Ovary (tissue), 9 donors: ENCODE data around the gene NLN. TPM values are rescaled to one million over a fixed set of nuclear protein-coding genes. Genes with fewer than 3 reads are reported as not detected.

Experiments
- DNase-seq, 5 donors: peaks; one replicate each; pipeline ENCODE4 v3.0.0-alpha.2; 2019 to 2020
- H3K27ac ChIP-seq, 2 donors: fragments of 200-600 bp; one replicate each; pipeline versions ENCODE4 v1.5.1 to v1.8.0; 2019 to 2022
- H3K27me3 ChIP-seq: fragments of 200-600 bp; one replicate; pipeline ENCODE4 v1.8.0; 2022
- H3K36me3 ChIP-seq: fragments of 200-600 bp; sonication (generic); one replicate; pipeline ENCODE4 v1.5.1; 2019
- H3K4me1 ChIP-seq: one replicate; pipeline ENCODE4 v1.8.1; 2013; ENCODE audit warnings: mild to moderate bottlenecking, moderate library complexity; ENCODE audit not compliant: insufficient read depth
- H3K4me3 ChIP-seq: fragments of 200-600 bp; sonication (generic); one replicate; pipeline ENCODE4 v1.5.1; 2017
- H3K9me3 ChIP-seq, 2 donors: fragments of 200-600 bp in 1 of 2; sonication (generic) in 1 of 2; one replicate each; pipeline versions ENCODE4 v1.5.1 to v1.8.1; 2013 to 2019; ENCODE audit warnings: mild to moderate bottlenecking in 1 of 2, moderate library complexity in 1 of 2
- CTCF ChIP-seq, 3 donors: fragments of 450-650 bp in 2 of 3; fragments of 200-600 bp in 1 of 3; IDR thresholded peaks; one replicate each; pipeline versions ENCODE4 v1.5.1 to v1.8.0; 2016 to 2022; ENCODE audit warnings: antibody characterized with exemption in 3 of 3, mild to moderate bottlenecking in 1 of 3
- EP300 ChIP-seq: sonication (generic); formaldehyde crosslinking; IDR thresholded peaks from one replicate; pipeline ENCODE4 v1.6.1; 2017; ENCODE audit warnings: antibody characterized with exemption
- POLR2A ChIP-seq: fragments of 450-650 bp; IDR thresholded peaks from one replicate; pipeline ENCODE4 v1.6.1; 2017; ENCODE audit warnings: antibody characterized with exemption, mild to moderate bottlenecking, moderate library complexity
- WGBS, 3 donors: extraction: QIAGEN DNeasy Blood & Tissue Kit in 1 of 3; methylation state at CpG; one replicate each; pipeline versions ENCODE4 v1.1.5 to v1.1.7; 2013 to 2017; 5-methylcytosine and 5-hydroxymethylcytosine counted together
- intact Hi-C, 4 donors: fragments of 100-400 bp; cut with DNase I; formaldehyde crosslinking; loops; one replicate each; pipeline versions ENCODE4 v1.11.0 to v1.15.1; 2022 to 2023
- polyA plus RNA-seq, 2 donors: library from polyadenylated mRNA; stranded (reverse); fragments of 200-250 nt in 1 of 2; fragments of 350-450 nt in 1 of 2; fragmentation: Illumina TruSeq in 1 of 2; extraction: RNeasy Lipid Tissue Mini Kit (QIAGEN cat#74804) in 1 of 2; gene quantifications; one replicate each; pipeline ENCODE4 v1.2.3, GENCODE V29; 2013 to 2014
- total RNA-seq, 7 donors: library from RNA; depleted of rRNA in 2 of 7; stranded (reverse); fragments of >200 nt in 2 of 7; fragmentation: NEBNext Ultra II Directional in 3 of 7; extraction: Animal tissue kit (Norgen Biotek cat#: 25700) in 3 of 7; gene quantifications; one replicate each; pipeline versions ENCODE4 v1.1.0 to v1.2.4, GENCODE V29; 2016 to 2023
- donor health status: DM: no; HTN: no; CAD: no; lungs with moderate emphysema.
- donor health status: DM: no; HTN: no; CAD: no.
- donor health status: Bipolar disorder and iron deficiency.
- donor health status: DM: yes; HTN: yes; CAD: no.
- donor health status: DM: no; HTN: no; CAD: no.
- donor health status: DM: yes; HTN: yes; CAD: no.

The NLN gene
- total and polyA plus RNA-seq, 9 donors: 2.3 to 16.3 (median 8.2) TPM

- TF ChIP-seq POLR2A: no peak
- TF ChIP-seq CTCF (IDR thresholded peaks at IDR 0.05): no peak
- TF ChIP-seq EP300: no peak
- H3K4me1 ChIP-seq: peaks cover 4% of the 10 kb centered on the region
- no peaks in the 10 kb centered on the region for H3K36me3 ChIP-seq
- intact Hi-C loops: no loop called here
- no peaks in the 10 kb centered on the region for H3K27me3 ChIP-seq
- H3K4me3 ChIP-seq: no peak overlapping the region
- no peak for DNase-seq
- H3K27ac ChIP-seq: peak overlapping the region in 1 of 2 donors; percentile 57
- H3K9me3 ChIP-seq: no peaks in the 10 kb centered on the region
- 3 to 18% (median 6%) methylated on average over 5 of the region's 5 CpGs for WGBS, 3 donors
Measured at GRCh38 chr5:65808251-65808741, 86.3 kb downstream of the NLN start.

GRCh38 chr5:65808818-65809217, 86.8 kb downstream of the NLN start:
- H3K4me1 ChIP-seq: peaks cover 4% of the 10 kb centered on the region
- no peaks in the 10 kb centered on the region for H3K36me3 ChIP-seq
- H3K27me3 ChIP-seq: no peaks in the 10 kb centered on the region
- intact Hi-C loops: no loop called here
- TF ChIP-seq CTCF (IDR thresholded peaks at IDR 0.05): no peak
- DNase-seq: no peak
- H3K4me3 ChIP-seq: no peak overlapping the region
- 53 to 67% (median 54%) methylated on average over 1 of the region's 1 CpG for WGBS, 3 donors
- peak overlapping the region in 1 of 2 donors; percentile 57 for H3K27ac ChIP-seq
- no peaks in the 10 kb centered on the region for H3K9me3 ChIP-seq

GRCh38 chr5:65809817-65810531, 88.0 kb downstream of the NLN start:
- 50 to 61% (median 52%) methylated on average over 8 of the region's 8 CpGs for WGBS, 3 donors
- Histone ChIP-seq H3K27ac (no peak overlapping the region), H3K27me3 (no peaks in the 10 kb centered on the region), H3K4me3 (no peak overlapping the region), H3K9me3 (no peaks in the 10 kb centered on the region), H3K36me3 (no peaks in the 10 kb centered on the region), H3K4me1 (peaks cover 4% of the 10 kb centered on the region)
- no peak for TF ChIP-seq CTCF (IDR thresholded peaks at IDR 0.05)
- TF ChIP-seq EP300: no peak
- TF ChIP-seq POLR2A: no peak
- DNase-seq: peak; percentile 51 to 79 (median 58)
- intact Hi-C loops: no loop called here

GRCh38 chr5:65811004-65811403, 89.0 kb downstream of the NLN start:
- no peaks in the 10 kb centered on the region for H3K27me3 ChIP-seq
- H3K4me1 ChIP-seq: peaks cover 4% of the 10 kb centered on the region
- WGBS, 3 donors: 74 to 82% (median 80%) methylated on average over 3 of the region's 3 CpGs
- TF ChIP-seq POLR2A (no peak), EP300 (no peak), CTCF (IDR thresholded peaks at IDR 0.05) (no peak)
- intact Hi-C loops: no loop called here
- no peaks in the 10 kb centered on the region for H3K9me3 ChIP-seq
- DNase-seq: no peak
- no peak overlapping the region for H3K4me3 ChIP-seq
- no peaks in the 10 kb centered on the region for H3K36me3 ChIP-seq
- no peak overlapping the region for H3K27ac ChIP-seq
